Measurements from ENCODE around the gene ACOT11.

The ACOT11 gene

GRCh38 chr1:54566438-54567141, 18.6 kb downstream of the ACOT11 start:
- no peak for DNase-seq

DNA sequence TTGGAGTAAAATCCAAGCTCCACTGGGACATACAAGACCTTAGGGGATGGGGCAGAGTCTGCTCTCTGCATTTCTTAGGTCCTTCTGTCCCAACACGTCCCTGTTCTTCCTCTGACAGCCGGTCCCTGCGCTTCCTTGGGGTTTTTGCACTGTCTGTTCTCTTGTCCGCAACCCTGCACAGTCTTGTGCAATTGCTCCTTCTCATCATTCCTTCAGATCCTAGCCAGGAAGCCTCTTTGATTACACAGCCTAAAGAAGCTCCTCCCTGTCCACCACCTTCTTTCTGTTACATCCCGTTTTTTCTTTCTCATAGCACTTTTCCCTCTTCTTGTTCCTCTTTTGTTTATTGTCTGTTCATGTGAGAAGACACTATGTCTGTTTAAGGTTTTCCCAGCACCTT, 19.9 kb downstream of the ACOT11 start:
- no peak for DNase-seq

DNA sequence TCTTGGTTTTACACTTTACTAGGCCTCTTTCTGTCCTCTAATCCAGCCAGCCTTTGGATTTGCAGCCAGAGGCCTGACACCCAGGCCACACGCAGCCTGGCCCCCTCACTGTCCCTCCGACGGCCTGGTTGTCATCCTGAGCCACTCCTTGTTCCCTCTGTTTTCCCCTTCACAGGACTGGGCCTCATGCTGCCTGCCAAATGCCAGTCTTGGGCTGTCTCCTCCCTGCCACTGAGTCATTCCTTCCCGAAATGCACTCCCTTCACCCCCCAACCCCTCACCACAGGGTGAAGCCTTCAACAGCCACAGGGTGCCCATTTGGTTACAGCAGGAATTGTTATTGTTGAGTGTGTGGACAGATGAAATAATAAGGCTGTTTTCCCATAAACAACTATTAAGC, 21.3 kb downstream of the ACOT11 start:
- DNase-seq: no peak

DNA sequence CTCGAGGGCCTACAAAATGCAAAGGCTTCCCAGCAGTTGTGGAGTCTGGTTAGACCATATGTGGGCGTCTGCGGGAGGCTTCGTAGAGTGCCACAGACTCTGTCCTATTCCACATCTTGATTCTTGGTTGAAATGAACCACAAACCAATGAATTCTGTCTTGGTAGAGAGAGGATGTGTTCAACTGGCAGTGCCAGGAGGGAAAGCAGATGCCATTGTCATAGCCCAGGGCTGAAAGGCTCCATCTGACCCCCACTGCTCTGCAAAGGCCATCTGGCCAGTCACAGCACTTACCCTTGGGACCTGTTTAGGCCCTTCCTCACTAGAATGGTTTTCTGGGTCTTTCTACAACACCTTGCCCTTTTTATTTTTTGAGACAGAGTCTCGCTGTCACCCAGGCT, 22.1 kb downstream of the ACOT11 start:
- DNase-seq: no peak

- DNase-seq: no peak
These were observed 23.3 kb downstream of the ACOT11 start for GRCh38 chr1:54571326-54571725.

DNA sequence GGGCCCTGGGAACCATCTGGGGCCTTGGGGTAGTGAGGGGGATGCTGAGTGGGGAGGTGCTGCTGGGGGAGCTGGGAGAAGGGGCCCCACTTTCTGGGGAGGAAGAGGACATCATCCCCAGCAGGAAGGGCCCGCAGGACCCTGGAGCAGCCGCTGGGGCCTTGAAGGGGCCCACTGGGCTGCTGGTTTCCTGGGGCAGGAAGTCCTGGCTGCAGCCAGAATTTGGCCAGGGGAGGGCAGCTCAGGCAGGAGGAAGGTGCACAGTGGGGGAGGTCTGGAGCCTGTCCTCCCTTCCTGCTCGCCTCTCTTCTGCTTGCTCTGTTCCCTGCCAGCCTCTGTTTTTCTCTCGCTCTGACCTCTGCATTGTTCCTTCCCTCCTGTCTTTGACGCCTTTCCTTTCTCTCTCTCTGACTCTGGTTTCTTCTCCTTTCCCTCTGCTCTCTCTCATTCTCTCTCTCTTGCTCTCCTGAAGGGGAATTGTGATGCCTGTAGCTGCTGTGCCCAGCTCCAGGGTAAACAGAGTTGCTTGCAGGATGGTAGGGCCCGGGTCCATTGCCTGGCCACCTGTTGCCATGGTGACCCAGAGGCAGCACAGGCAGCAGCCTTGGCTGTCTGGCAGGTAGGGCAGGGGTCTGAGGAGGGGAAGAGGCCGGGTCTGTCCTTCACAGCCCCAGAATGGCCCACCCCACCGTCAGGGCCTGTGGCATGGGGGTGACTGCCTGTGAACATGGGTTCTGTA, 23.9 kb downstream of the ACOT11 start:
- DNase-seq: no peak

GRCh38 chr1:54572542-54572850, 24.5 kb downstream of the ACOT11 start:
- DNase-seq: no peak

DNA sequence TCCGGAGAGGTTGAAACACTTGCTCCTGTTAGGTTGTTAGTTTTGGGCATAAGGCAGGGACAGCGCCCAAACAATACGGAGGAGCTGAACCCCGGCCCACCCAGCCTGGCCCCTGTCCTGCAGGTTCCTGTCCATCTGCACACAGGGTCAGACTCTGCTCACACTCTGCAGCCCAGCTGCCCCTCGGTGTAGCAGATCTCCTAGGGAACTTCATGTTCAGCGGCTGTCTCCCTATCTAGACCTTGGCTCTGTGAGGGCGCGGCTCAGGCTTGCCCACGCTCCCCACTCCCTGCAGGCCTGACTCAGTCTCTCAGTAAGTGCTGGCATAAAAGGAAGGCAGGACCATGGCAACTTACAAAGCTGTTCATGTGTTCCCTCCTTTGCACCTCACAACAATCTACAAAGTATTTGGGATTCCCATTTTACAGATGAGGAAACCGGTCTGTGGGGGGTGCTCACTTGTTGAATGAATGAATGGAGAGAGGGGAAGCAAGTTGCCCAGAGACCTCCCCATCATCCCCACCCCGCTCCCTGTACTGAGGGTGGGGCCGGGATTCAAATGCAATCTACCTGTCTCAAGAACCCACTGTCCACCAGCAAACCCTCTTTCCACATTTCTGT, 26.2 kb downstream of the ACOT11 start:
- DNase-seq: no peak

DNA sequence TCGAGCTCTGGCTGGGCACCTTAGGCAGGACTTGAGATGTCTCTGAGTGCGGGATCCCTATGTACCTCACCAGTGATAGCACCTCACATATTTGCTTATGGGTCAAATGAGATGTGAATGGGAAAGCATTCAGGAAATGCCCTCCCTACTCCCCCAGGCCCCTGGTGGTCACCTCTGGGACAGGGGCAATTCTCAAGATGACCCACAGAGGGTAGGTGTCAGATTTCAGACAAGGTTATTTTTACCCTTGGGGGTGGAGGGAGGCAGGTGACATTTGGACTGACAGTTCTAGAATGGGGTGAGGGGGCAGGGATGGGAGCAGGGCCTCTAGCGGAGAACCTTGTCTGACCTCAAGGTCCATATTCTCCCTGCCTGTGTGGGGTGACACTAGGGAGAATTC, 27.1 kb downstream of the ACOT11 start:
- no peak for DNase-seq

- no peak for DNase-seq
These were observed 27.7 kb downstream of the ACOT11 start for GRCh38 chr1:54575605-54576290.

GRCh38 chr1:54577612-54578011, 29.6 kb downstream of the ACOT11 start:
- DNase-seq: no peak

GRCh38 chr1:54579337-54579781, 31.3 kb downstream of the ACOT11 start:
- DNase-seq: no peak

DNA sequence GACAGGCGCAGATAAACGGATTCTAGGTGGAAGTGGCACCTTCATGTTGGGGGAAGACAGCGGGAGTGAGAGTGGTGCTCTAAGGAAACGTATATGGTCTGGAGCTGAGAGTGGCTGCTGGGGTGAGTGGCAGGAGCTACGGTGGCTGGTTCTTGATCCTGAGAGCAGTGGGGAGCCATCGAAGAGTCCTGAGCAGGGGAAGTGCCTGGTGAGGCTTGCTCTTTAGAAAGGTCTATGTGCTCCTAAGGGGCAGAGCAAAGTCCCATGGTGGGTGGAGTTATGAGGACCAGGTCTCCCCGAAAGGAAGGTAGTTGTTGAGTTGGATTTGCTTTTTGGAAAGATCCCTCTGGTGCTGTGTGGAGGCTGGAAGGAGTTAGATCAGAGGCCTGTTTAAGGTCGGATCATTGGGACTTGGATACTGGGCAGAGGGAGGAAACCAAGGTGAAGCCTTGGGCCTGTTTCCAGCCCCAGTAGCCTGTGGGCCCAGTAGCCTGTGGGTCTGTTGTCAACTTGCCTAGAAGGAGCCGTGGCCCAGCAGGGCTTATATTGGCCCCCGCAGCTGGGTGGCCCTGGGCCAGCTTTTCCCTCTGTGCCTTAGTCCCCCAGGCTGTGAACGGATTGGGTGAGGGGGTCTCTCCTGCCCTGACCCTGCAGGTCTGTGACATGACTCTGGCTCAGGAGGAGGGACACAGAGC, 33.0 kb downstream of the ACOT11 start:
- DNase-seq: no peak

GRCh38 chr1:54581621-54582035, 33.6 kb downstream of the ACOT11 start:
- DNase-seq: no peak

GRCh38 chr1:54582566-54583306, 34.7 kb downstream of the ACOT11 start:
- DNase-seq: no peak

GRCh38 chr1:54583307-54583686, 35.3 kb downstream of the ACOT11 start:
- DNase-seq: no peak

GRCh38 chr1:54583871-54584270, 35.8 kb downstream of the ACOT11 start:
- DNase-seq: no peak

DNA sequence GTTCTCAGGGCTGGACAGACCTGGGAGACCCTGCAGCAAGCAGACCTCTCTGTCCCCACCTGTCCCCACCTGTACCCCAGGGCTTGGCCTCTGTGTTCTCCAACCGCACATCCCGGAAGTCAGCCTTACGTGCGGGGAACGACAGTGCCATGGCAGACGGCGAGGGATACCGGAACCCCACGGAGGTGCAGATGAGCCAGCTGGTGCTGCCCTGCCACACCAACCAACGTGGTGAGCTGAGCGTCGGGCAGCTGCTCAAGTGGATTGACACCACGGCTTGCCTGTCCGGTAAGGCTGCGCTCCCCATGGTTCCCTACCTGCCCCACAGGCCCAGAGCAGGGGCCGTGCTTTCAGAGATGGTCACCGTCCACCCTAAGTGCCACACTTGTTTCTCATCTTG, 36.5 kb downstream of the ACOT11 start:
- no peak for DNase-seq

- DNase-seq: no peak
These were observed 37.4 kb downstream of the ACOT11 start for GRCh38 chr1:54585181-54586066.

DNA sequence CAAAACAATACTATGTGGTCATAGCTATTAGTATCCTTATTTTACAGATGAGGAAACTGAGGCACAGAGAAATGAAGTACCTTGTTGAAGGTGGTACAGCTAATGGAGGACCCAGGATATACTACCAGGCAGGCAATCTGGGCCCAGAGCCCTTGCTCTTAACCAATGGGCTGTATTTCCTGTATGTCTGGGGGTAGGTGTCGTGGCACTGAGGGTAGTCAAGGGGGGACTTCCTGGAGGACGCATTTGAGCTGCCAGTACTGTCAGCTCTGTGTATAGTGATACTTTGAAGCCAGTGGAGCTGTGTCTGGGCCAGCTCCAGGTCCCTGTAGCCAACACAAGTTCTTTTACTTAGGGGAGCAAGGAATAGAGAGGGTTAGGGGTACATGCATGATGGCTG, 40.3 kb downstream of the ACOT11 start:
- no peak for DNase-seq

GRCh38 chr1:54591127-54591756, 43.2 kb downstream of the ACOT11 start:
- no peak for DNase-seq

Data from stimulated activated CD4-positive, alpha-beta T cell treated with anti-CD3 and anti-CD28 coated beads, Interleukin-4, amount 100 ng/mL, for 1 hour (primary cell).